Fibroblast of lung (primary cell): ENCODE data around the gene MCTP1. TPM values are rescaled to one million over a fixed set of nuclear protein-coding genes. Genes with fewer than 3 reads are reported as not detected.

ENCODE experiments used
- DNase-seq, 2 donors: peaks; one replicate each; pipeline versions ENCODE4 v3.0.0 to v3.0.0-alpha.2; 2010; ENCODE audit warnings: low read depth in 2 of 2
- H2AFZ ChIP-seq: 2 replicates; pipeline ENCODE4 v1.5.1; 2012; ENCODE audit warnings: low read length, control low read depth, inconsistent platforms
- H3K27ac ChIP-seq: 2 replicates; pipeline ENCODE4 v1.5.1; 2011; ENCODE audit warnings: low read length, control low read depth; ENCODE audit not compliant: insufficient read depth
- H3K27me3 ChIP-seq: 2 replicates; pipeline ENCODE4 v1.5.1; 2011; ENCODE audit warnings: mild to moderate bottlenecking, low read length; ENCODE audit not compliant: control insufficient read depth, insufficient read depth
- H3K36me3 ChIP-seq: 2 replicates; pipeline ENCODE4 v1.5.1; 2011; ENCODE audit warnings: low read length; ENCODE audit not compliant: control insufficient read depth, insufficient read depth
- H3K4me1 ChIP-seq: 2 replicates; pipeline ENCODE4 v1.5.1; 2011; ENCODE audit warnings: low read length; ENCODE audit not compliant: control insufficient read depth, insufficient read depth; ENCODE audit errors: extremely low read depth
- H3K4me2 ChIP-seq: 2 replicates; pipeline ENCODE4 v1.5.1; 2011; ENCODE audit warnings: low read length, control low read depth; ENCODE audit not compliant: insufficient read depth; ENCODE audit errors: extremely low read depth
- H3K4me3 ChIP-seq, 4 experiments: fragments of 200-600 bp in 1 of 4; sonication (generic) in 1 of 4; replicated peaks in 1 of 4; 2 replicates each; pipeline ENCODE4 v1.5.1; 2011 to 2016; ENCODE audit warnings: low read length in 4 of 4, low read depth in 3 of 4, mild to moderate bottlenecking in 3 of 4, control low read depth in 2 of 4, inconsistent platforms in 1 of 4, mixed read lengths in 1 of 4; ENCODE audit not compliant: insufficient read depth in 1 of 4; ENCODE audit errors: control extremely low read depth in 1 of 4
- H3K79me2 ChIP-seq: 2 replicates; pipeline ENCODE4 v1.5.1; 2012; ENCODE audit warnings: mild to moderate bottlenecking, low read length, inconsistent platforms; ENCODE audit not compliant: control insufficient read depth, insufficient read depth
- H3K9ac ChIP-seq: 2 replicates; pipeline ENCODE4 v1.5.1; 2011; ENCODE audit warnings: mild to moderate bottlenecking, low read length, control low read depth; ENCODE audit not compliant: insufficient read depth
- H3K9me3 ChIP-seq: 2 replicates; pipeline ENCODE4 v1.5.1; 2012; ENCODE audit warnings: low read depth, low read length; ENCODE audit not compliant: control insufficient read depth, insufficient read depth
- H4K20me1 ChIP-seq: 2 replicates; pipeline ENCODE4 v1.5.1; 2011; ENCODE audit warnings: low read length; ENCODE audit not compliant: control insufficient read depth, insufficient read depth; ENCODE audit errors: extremely low read depth
- CTCF ChIP-seq, 2 donors: IDR thresholded peaks in 1 of 2; conservative IDR thresholded peaks in 1 of 2; 1 replicate in 1 of 2; 2 replicates in 1 of 2; pipeline ENCODE4 v1.5.1; 2011 to 2012; ENCODE audit warnings: low read length in 2 of 2, control low read depth in 1 of 2, inconsistent platforms in 1 of 2, low read depth in 1 of 2, mild to moderate bottlenecking in 1 of 2
- EZH2 ChIP-seq: IDR thresholded peaks from 2 replicates; pipeline ENCODE4 v1.5.1; 2012; ENCODE audit warnings: low read length, control low read depth, mild to moderate bottlenecking; ENCODE audit errors: missing control alignments
- polyA plus RNA-seq, 2 donors: library from polyadenylated mRNA; depleted of rRNA in 1 of 2; stranded (reverse) in 1 of 2; unstranded in 1 of 2; fragments of >200 nt; gene quantifications; 2 replicates each; pipeline ENCODE4 v1.2.1, GENCODE V29; 2011 to 2012; ENCODE audit warnings: missing spikeins in 1 of 2
- total RNA-seq: library from RNA; depleted of rRNA; stranded (reverse); fragments of >200 nt; gene quantifications from 2 replicates; pipeline ENCODE4 v1.2.1, GENCODE V29; 2014

The MCTP1 gene
- total and polyA plus RNA-seq, 2 donors (not counting 1 experiment from before 2014, with no cell fraction given): 0.78 to 7.9 TPM

GRCh38 chr5:95050708-95051107 is 234.2 kb downstream of the MCTP1 start:
- Histone ChIP-seq H3K4me3 (no peak overlapping the region), H3K9ac (no peak overlapping the region), H3K4me1 (no peaks in the 10 kb centered on the region), H3K27me3 (no peaks in the 10 kb centered on the region), H3K79me2 (no peaks in the 10 kb centered on the region), H3K36me3 (no peaks in the 10 kb centered on the region), H4K20me1 (no peaks in the 10 kb centered on the region), H3K9me3 (no peaks in the 10 kb centered on the region), H2AFZ (no peak overlapping the region), H3K27ac (no peak overlapping the region), H3K4me2 (no peak overlapping the region)
- DNase-seq: no peak
- no peak for TF ChIP-seq CTCF (conservative IDR thresholded peaks at IDR 0.05 in 1 of 2, IDR thresholded peaks at IDR 0.05 in 1 of 2; ENCODE audit: low read depth in 1 of 2, low read length in 2 of 2)
- no peak for TF ChIP-seq EZH2

- no peak overlapping the region for H3K9ac ChIP-seq
- H4K20me1 ChIP-seq: no peaks in the 10 kb centered on the region
- TF ChIP-seq EZH2 (no peak), CTCF (conservative IDR thresholded peaks at IDR 0.05 in 1 of 2, IDR thresholded peaks at IDR 0.05 in 1 of 2; ENCODE audit: low read depth in 1 of 2, low read length in 2 of 2) (no peak)
- H2AFZ ChIP-seq: no peak overlapping the region
- no peaks in the 10 kb centered on the region for H3K9me3 ChIP-seq
- H3K27me3 ChIP-seq: no peaks in the 10 kb centered on the region
- H3K4me2 ChIP-seq: no peak overlapping the region
- no peak overlapping the region for H3K4me3 ChIP-seq
- no peak overlapping the region for H3K27ac ChIP-seq
- H3K79me2 ChIP-seq: no peaks in the 10 kb centered on the region
- no peaks in the 10 kb centered on the region for H3K4me1 ChIP-seq
- H3K36me3 ChIP-seq: no peaks in the 10 kb centered on the region
- no peak for DNase-seq
Measured at GRCh38 chr5:95048628-95049027, 236.3 kb downstream of the MCTP1 start.

- TF ChIP-seq EZH2: no peak
- no peak for TF ChIP-seq CTCF (conservative IDR thresholded peaks at IDR 0.05 in 1 of 2, IDR thresholded peaks at IDR 0.05 in 1 of 2; ENCODE audit: low read depth in 1 of 2, low read length in 2 of 2)
- no peaks in the 10 kb centered on the region for H4K20me1 ChIP-seq
- no peaks in the 10 kb centered on the region for H3K4me1 ChIP-seq
- no peak for DNase-seq
- no peak overlapping the region for H3K4me3 ChIP-seq
- no peak overlapping the region for H3K4me2 ChIP-seq
- H3K9me3 ChIP-seq: no peaks in the 10 kb centered on the region
- H3K9ac ChIP-seq: no peak overlapping the region
- no peaks in the 10 kb centered on the region for H3K27me3 ChIP-seq
- H2AFZ ChIP-seq: no peak overlapping the region
- no peak overlapping the region for H3K27ac ChIP-seq
- H3K79me2 ChIP-seq: no peaks in the 10 kb centered on the region
- no peaks in the 10 kb centered on the region for H3K36me3 ChIP-seq
Measured at GRCh38 chr5:95045181-95045965, 239.5 kb downstream of the MCTP1 start.
